NCI-H748 (cell line): ENCODE results near the gene TMEM25.
A peak's percentile ranks its signal among the peaks of the same experiment; 100 is the strongest.
"Not testable (repeated sequence)": the region's sequence is repeated elsewhere in the genome, so short reads cannot be mapped to it uniquely, and the experiment has no call there.

Source experiments
- DNase-seq: peaks from one replicate; lab custom pipeline; 2025; ENCODE audit not compliant: unreplicated experiment; lab: John Stamatoyannopoulos, UW

TMEM25 gene

GRCh38 chr11:118532091-118532490, 1.1 kb downstream of the TMEM25 start:
- no peak for DNase-seq

GRCh38 chr11:118532852-118533768, 2.1 kb downstream of the TMEM25 start:
- no peak for DNase-seq

GRCh38 chr11:118533769-118534729, 3.1 kb downstream of the TMEM25 start:
- DNase-seq = no peak

- DNase-seq = no peak
Measured at GRCh38 chr11:118535261-118535660, 4.3 kb downstream of the TMEM25 start.

- no peak for DNase-seq
Measured at GRCh38 chr11:118536726-118537125, 5.7 kb downstream of the TMEM25 start.

GRCh38 chr11:118537409-118537980, 6.5 kb downstream of the TMEM25 start:
- DNase-seq = no peak

- no peak for DNase-seq
Measured at GRCh38 chr11:118544010-118544646, 13.1 kb downstream of the TMEM25 start.

GRCh38 chr11:118544647-118545010, 13.6 kb downstream of the TMEM25 start:
- DNase-seq = no peak

GRCh38 chr11:118545533-118545932, 14.5 kb downstream of the TMEM25 start:
- DNase-seq = no peak

GRCh38 chr11:118547132-118547531, 16.1 kb downstream of the TMEM25 start:
- DNase-seq = no peak

- DNase-seq = no peak
Measured at GRCh38 chr11:118552341-118552740, 21.3 kb downstream of the TMEM25 start.

- no peak for DNase-seq
Measured at GRCh38 chr11:118560806-118561205, 29.8 kb downstream of the TMEM25 start.

- DNase-seq = no peak
Measured at GRCh38 chr11:118565051-118565450, 34.1 kb downstream of the TMEM25 start.

GRCh38 chr11:118569670-118570069, 38.7 kb downstream of the TMEM25 start:
- no peak for DNase-seq

GRCh38 chr11:118570787-118571186, 39.8 kb downstream of the TMEM25 start:
- DNase-seq = no peak

- not testable (repeated sequence) for DNase-seq
Measured at GRCh38 chr11:118571701-118572060, 40.7 kb downstream of the TMEM25 start.

- DNase-seq = peak; percentile 76
Measured at GRCh38 chr11:118572061-118572980, 41.3 kb downstream of the TMEM25 start, which contains the start of gene ARCN1. TSS of gene ARCN1 (plus strand) at chr11:118572409. CDS start at chr11:118572548, 139 bp downstream.

- DNase-seq = peak; percentile 14
Measured at GRCh38 chr11:118572981-118573550, 42.1 kb downstream of the TMEM25 start.

- DNase-seq = no peak
Measured at GRCh38 chr11:118574636-118575035, 43.6 kb downstream of the TMEM25 start.
